Endodermal cell (in vitro differentiated cells): Measurements from ENCODE around the gene TAL1. TPM values are rescaled to one million over a fixed set of nuclear protein-coding genes. Genes with fewer than 3 reads are reported as not detected.

Experiments used
- DNase-seq: peaks from one replicate; pipeline ENCODE4 v3.0.0-alpha.2; 2017
- H3K27ac ChIP-seq: 2 replicates; pipeline ENCODE4 v1.5.1; 2013; ENCODE audit warnings: mild to moderate bottlenecking, low read depth, low read length, moderate library complexity
- H3K27me3 ChIP-seq: 2 replicates; pipeline ENCODE4 v1.6.1; 2013; ENCODE audit warnings: mild to moderate bottlenecking, low read length, moderate library complexity; ENCODE audit not compliant: insufficient read depth, control insufficient read depth, poor library complexity, severe bottlenecking
- H3K36me3 ChIP-seq: 2 replicates; pipeline ENCODE4 v1.7.0; 2013; ENCODE audit warnings: mild to moderate bottlenecking, low read length, moderate library complexity; ENCODE audit not compliant: control insufficient read depth, insufficient read depth
- H3K4me1 ChIP-seq: one replicate; pipeline ENCODE4 v1.7.0; 2013; ENCODE audit warnings: low read length; ENCODE audit not compliant: control insufficient read depth, insufficient read depth
- H3K4me3 ChIP-seq: 2 replicates; pipeline ENCODE4 v1.5.1; 2013; ENCODE audit warnings: mild to moderate bottlenecking, low read length, moderate library complexity
- H3K9ac ChIP-seq: 2 replicates; pipeline ENCODE4 v1.6.1; 2013; ENCODE audit warnings: mild to moderate bottlenecking, low read length, moderate library complexity; ENCODE audit not compliant: poor library complexity, severe bottlenecking; ENCODE audit errors: extremely low read depth
- H3K9me3 ChIP-seq: 2 replicates; pipeline ENCODE4 v1.6.1; 2013; ENCODE audit warnings: mild to moderate bottlenecking, low read length, moderate library complexity; ENCODE audit not compliant: control insufficient read depth
- H3K27ac Mint-ChIP-seq: 2 replicates; pipeline ENCODE4 v1.8.0; 2020; ENCODE audit warnings: mixed read lengths
- H3K27me3 Mint-ChIP-seq: 2 replicates; pipeline ENCODE4 v1.8.0; 2021; ENCODE audit warnings: mild to moderate bottlenecking, mixed read lengths; ENCODE audit not compliant: insufficient read depth
- H3K36me3 Mint-ChIP-seq: 2 replicates; pipeline ENCODE4 v1.8.0; 2020; ENCODE audit warnings: low read depth, mixed read lengths
- H3K4me1 Mint-ChIP-seq: 2 replicates; pipeline ENCODE4 v1.8.0; 2020; ENCODE audit warnings: mixed read lengths
- H3K4me3 Mint-ChIP-seq: 2 replicates; pipeline ENCODE4 v1.8.0; 2020; ENCODE audit warnings: mild to moderate bottlenecking, moderate library complexity, mixed read lengths
- H3K9me3 Mint-ChIP-seq: 2 replicates; pipeline ENCODE4 v1.8.0; 2020; ENCODE audit warnings: mild to moderate bottlenecking, mixed read lengths
- WGBS, 2 experiments: methylation state at CpG; one replicate each; pipeline versions ENCODE4 v1.1.5 to v1.1.7; 2013; ENCODE audit warnings: missing lambda C conversion rate in 2 of 2, mixed read lengths in 1 of 2; ENCODE audit not compliant: insufficient coverage in 1 of 2, insufficient read length in 1 of 2; 5-methylcytosine and 5-hydroxymethylcytosine counted together
- total RNA-seq, 2 donors: library from RNA; stranded (reverse); fragmentation: NEBNext Ultra II Directional in 1 of 2; extraction: Animal tissue kit (Norgen Biotek cat#: 25700) in 1 of 2; gene quantifications; 2 replicates in 1 of 2; 3 replicates in 1 of 2; pipeline ENCODE4 v1.2.1, GENCODE V29; 2021
- TF ChIP-seq, protein P1 (sequence below): fragments of 200-600 bp; sonication (generic); conservative IDR thresholded peaks from 2 replicates; pipeline ENCODE4 v1.5.0; 2021; ENCODE audit warnings: antibody characterized with exemption, mild to moderate bottlenecking

The TAL1 gene
- total RNA-seq, 2 donors from 2014 or later, result 0.04 TPM; not detected in 1

DNA sequence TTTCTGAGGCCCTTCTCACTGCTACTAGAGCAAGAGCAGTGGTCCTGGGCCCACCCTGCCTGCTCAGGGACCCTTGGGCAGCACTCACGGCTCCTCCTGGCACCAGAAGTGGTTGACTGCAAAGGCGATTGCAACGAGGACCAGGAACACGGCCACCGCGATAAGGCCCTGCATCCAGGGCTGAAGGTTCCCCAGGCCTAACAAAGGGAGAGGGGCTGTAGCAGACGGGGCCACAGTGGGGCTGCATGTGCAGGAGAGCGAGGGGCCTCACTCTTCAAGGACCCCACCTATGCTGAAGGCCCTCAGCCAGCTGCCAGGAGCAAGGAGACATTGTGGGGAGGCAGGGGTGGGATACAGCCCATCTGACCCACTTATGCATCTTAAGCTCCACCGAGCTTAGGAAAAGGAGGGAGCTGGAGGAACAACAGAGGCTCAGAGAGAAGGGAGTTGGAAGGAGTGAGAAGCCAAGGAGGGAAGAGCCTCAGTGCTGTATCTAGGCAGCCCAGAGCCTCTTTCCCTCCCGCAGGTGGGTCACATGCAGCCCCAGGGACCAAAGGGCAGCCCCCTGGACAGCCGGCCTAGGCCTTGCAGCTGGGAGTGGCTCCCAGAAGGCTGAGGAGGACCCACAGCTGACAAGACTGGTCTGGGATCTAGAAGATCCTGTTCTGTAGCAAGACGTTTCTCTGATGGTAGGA, 44.6 kb downstream of the TAL1 start:
- Histone ChIP-seq H3K27ac (no peak overlapping the region), H3K4me1 (no peaks in the 10 kb centered on the region), H3K4me3 (no peak overlapping the region), H3K27me3 (no peaks in the 10 kb centered on the region), H3K36me3 (no peaks in the 10 kb centered on the region), H3K9me3 (no peaks in the 10 kb centered on the region), H3K9ac (no peak overlapping the region)
- Mint-ChIP-seq H3K27me3 (peaks cover 23% of the 10 kb centered on the region), H3K36me3 (no peaks in the 10 kb centered on the region), H3K4me3 (no peak overlapping the region), H3K9me3 (peaks cover 5% of the 10 kb centered on the region), H3K4me1 (peaks cover 19% of the 10 kb centered on the region), H3K27ac (no peak overlapping the region)
- TF ChIP-seq, protein P1, sequence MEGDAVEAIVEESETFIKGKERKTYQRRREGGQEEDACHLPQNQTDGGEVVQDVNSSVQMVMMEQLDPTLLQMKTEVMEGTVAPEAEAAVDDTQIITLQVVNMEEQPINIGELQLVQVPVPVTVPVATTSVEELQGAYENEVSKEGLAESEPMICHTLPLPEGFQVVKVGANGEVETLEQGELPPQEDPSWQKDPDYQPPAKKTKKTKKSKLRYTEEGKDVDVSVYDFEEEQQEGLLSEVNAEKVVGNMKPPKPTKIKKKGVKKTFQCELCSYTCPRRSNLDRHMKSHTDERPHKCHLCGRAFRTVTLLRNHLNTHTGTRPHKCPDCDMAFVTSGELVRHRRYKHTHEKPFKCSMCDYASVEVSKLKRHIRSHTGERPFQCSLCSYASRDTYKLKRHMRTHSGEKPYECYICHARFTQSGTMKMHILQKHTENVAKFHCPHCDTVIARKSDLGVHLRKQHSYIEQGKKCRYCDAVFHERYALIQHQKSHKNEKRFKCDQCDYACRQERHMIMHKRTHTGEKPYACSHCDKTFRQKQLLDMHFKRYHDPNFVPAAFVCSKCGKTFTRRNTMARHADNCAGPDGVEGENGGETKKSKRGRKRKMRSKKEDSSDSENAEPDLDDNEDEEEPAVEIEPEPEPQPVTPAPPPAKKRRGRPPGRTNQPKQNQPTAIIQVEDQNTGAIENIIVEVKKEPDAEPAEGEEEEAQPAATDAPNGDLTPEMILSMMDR, result no peak
- 88 to 94% methylated on average over 4 to 12 of the region's 12 CpGs for WGBS, 2 experiments
- no peak for DNase-seq

DNA sequence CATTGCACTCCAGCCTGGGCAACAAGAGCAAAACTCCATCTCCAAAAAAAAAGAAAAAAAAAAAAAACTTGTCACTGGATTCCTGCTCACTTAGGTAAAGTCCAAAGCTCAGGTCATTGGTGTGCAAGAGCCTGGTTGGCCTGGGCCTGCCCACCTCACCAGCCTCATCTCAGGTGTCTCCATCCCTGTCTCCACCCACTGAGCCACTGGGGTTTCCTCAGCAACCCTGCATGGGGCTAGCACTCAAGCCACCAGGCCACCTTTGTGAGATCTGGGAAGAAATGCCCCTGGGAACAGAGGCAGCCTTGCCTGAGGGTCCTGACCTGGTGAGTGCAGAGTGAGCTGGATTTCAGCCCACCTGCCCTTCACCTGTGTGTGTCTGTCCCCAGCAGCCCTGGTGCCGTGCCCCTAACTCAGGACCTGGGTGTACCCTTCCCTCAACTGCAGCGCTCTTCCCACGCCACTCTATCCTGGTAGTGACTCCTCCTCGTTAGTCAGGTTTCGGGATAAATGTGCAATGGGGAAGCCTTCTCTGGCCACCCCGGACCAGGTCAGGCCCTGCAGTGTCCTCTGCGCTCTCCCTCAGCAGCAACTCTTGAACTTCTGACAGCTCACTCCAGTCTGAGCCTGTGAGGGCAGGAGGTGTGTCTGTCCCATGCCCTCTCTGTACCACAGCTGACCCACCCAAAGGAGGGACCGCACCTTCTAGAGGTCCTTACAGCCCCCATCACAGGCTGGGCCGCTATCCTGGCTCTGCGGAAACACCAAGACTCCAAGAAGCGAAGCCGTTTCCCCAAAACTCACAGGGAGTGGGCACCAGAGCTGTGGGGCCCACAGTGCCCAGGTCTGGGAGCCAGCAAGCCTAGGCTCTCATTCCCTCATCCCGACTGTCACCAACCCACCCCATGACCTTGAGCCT, 45.5 kb downstream of the TAL1 start:
- H3K27me3 Mint-ChIP-seq, result peaks cover 28% of the 10 kb centered on the region
- TF ChIP-seq, protein P1, result no peak
- H3K27ac Mint-ChIP-seq, result no peak overlapping the region
- H3K4me3 Mint-ChIP-seq, result no peak overlapping the region
- peaks cover 5% of the 10 kb centered on the region for H3K9me3 Mint-ChIP-seq
- H3K4me3 ChIP-seq, result no peak overlapping the region
- peaks cover 12% of the 10 kb centered on the region for H3K4me1 Mint-ChIP-seq
- H3K9ac ChIP-seq, result no peak overlapping the region
- H3K36me3 Mint-ChIP-seq, result no peaks in the 10 kb centered on the region
- peak; percentile 51 for DNase-seq
- no peaks in the 10 kb centered on the region for H3K9me3 ChIP-seq
- H3K27me3 ChIP-seq, result no peaks in the 10 kb centered on the region
- no peaks in the 10 kb centered on the region for H3K4me1 ChIP-seq
- no peak overlapping the region for H3K27ac ChIP-seq
- WGBS, 2 experiments, result 93 to 97% methylated on average over 10 to 13 of the region's 13 CpGs
- no peaks in the 10 kb centered on the region for H3K36me3 ChIP-seq

DNA sequence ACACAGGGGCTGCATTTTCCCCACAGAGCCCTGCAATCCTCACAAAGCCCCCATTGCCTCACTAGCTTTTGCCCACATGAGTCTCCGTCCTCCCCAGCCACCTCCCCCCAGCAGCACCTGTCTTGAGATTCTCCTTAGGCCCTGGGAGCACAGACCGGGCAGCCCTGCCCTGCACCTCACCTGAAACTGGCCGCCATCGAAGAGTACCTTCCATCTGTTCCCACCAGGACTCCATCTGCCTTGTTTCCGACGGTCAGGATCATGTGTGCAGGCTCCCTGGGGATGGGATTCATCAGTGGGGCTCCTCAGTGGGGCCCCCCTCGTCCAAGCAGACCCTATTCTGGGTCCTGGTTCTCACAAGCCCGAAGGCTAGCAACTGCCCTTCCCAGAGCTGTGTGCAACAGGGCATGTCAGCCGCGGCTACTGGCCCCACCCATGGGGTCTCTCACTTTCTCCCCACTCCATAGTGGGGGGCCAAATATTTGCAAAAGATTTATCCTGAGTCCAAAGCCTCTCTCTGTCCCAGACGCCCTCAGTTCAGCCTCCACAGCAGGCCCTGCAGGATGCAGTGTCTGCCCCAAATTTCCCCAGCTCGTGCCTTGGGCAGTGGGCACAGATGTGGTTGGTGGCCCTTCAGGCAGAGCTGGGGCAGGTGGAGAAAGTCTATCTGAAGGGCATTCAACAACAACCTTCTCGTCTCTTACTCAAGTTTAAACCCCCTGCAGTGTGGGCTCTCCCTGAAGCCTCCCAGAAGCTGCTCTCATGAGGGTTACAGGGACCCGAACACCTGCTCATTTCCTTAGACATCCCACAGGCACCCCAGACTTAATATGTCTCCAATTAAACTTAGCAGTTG, 47.0 kb downstream of the TAL1 start:
- TF ChIP-seq, protein P1, result no peak
- peaks cover 6% of the 10 kb centered on the region for H3K4me1 Mint-ChIP-seq
- H3K4me3 Mint-ChIP-seq, result no peak overlapping the region
- no peak overlapping the region for H3K27ac Mint-ChIP-seq
- no peaks in the 10 kb centered on the region for H3K9me3 ChIP-seq
- WGBS, 2 experiments, result 85 to 87% methylated on average over 9 to 14 of the region's 14 CpGs
- no peak overlapping the region for H3K4me3 ChIP-seq
- H3K27me3 Mint-ChIP-seq, result peaks cover 41% of the 10 kb centered on the region
- H3K36me3 ChIP-seq, result no peaks in the 10 kb centered on the region
- H3K4me1 ChIP-seq, result no peaks in the 10 kb centered on the region
- no peaks in the 10 kb centered on the region for H3K36me3 Mint-ChIP-seq
- H3K27ac ChIP-seq, result no peak overlapping the region
- peaks cover 5% of the 10 kb centered on the region for H3K9me3 Mint-ChIP-seq
- DNase-seq, result no peak
- no peak overlapping the region for H3K9ac ChIP-seq
- H3K27me3 ChIP-seq, result peaks cover 8% of the 10 kb centered on the region
